Measurements from ENCODE around the gene RBCK1. TPM values are rescaled to one million over a fixed set of nuclear protein-coding genes. Genes with fewer than 3 reads are reported as not detected.
A peak's percentile ranks its signal among the peaks of the same experiment; 100 is the strongest.

Gene RBCK1
- total and polyA plus RNA-seq, 10 donors, result 78.6 to 152 (median 102) TPM

GRCh38 chr20:412081-412480 lies 4.0 kb downstream of the RBCK1 start:
- 89 to 99% (median 97%) methylated on average over 3 of the region's 3 CpGs for WGBS, 5 donors
- TF ChIP-seq POLR2AphosphoS5 (IDR thresholded peaks at IDR 0.05), result no peak
- Histone ChIP-seq H3K9me3 (no peaks in the 10 kb centered on the region), H3K36me3 (peaks cover 0 to 57% (median 32%) of the 10 kb centered on the region in 6 donors), H3K27me3 (replicated peaks in 1 of 7) (no peaks in the 10 kb centered on the region), H3K27ac (no peak overlapping the region), H3K4me3 (no peak overlapping the region), H3K4me1 (peaks cover 17 to 86% (median 48%) of the 10 kb centered on the region in 6 donors)
- no peak for DNase-seq
- intact Hi-C loops (cut with DNase I; ENCODE audit: low total_unique reads), result no loop called here

GRCh38 chr20:414161-414560 lies 6.1 kb downstream of the RBCK1 start:
- Histone ChIP-seq H3K4me3 (no peak overlapping the region), H3K36me3 (peaks cover 0 to 78% (median 45%) of the 10 kb centered on the region in 6 donors), H3K4me1 (peaks cover 14 to 84% (median 49%) of the 10 kb centered on the region in 6 donors), H3K27ac (no peak overlapping the region), H3K27me3 (replicated peaks in 1 of 7) (no peaks in the 10 kb centered on the region), H3K9me3 (no peaks in the 10 kb centered on the region)
- DNase-seq, result no peak
- no peak for TF ChIP-seq POLR2AphosphoS5 (IDR thresholded peaks at IDR 0.05)
- TF ChIP-seq CTCF (IDR thresholded peaks at IDR 0.05 in 8 of 11, conservative IDR thresholded peaks at IDR 0.05 in 3 of 11), result no peak
- TF ChIP-seq POLR2A (IDR thresholded peaks at IDR 0.05), result no peak
- intact Hi-C loops (cut with DNase I; ENCODE audit: low total_unique reads), result no loop called here
- WGBS, 5 donors, result 85 to 94% (median 93%) methylated on average over 2 of the region's 2 CpGs

- H3K4me1 ChIP-seq, result peaks cover 0 to 67% (median 35%) of the 10 kb centered on the region in 6 donors
- peak; percentile 72 for DNase-seq
- intact Hi-C loops (cut with DNase I; ENCODE audit: low total_unique reads), result no loop called here
- H3K4me3 ChIP-seq, result no peak overlapping the region
- no peaks in the 10 kb centered on the region for H3K27me3 ChIP-seq (replicated peaks in 1 of 7)
- no peaks in the 10 kb centered on the region for H3K9me3 ChIP-seq
- WGBS, 5 donors, result 65 to 77% (median 71%) methylated on average over 13 of the region's 13 CpGs
- H3K27ac ChIP-seq, result peak overlapping the region in 4 of 8 donors; percentile 3 to 40 (median 17)
- H3K36me3 ChIP-seq, result peaks cover 0 to 81% (median 52%) of the 10 kb centered on the region in 6 donors
- TF ChIP-seq POLR2A (IDR thresholded peaks at IDR 0.05), result no peak
- no peak for TF ChIP-seq POLR2AphosphoS5 (IDR thresholded peaks at IDR 0.05)
- no peak for TF ChIP-seq CTCF (IDR thresholded peaks at IDR 0.05 in 8 of 11, conservative IDR thresholded peaks at IDR 0.05 in 3 of 11)
Measured at GRCh38 chr20:415820-416322, 7.8 kb downstream of the RBCK1 start.

- no peak for TF ChIP-seq POLR2A (IDR thresholded peaks at IDR 0.05)
- peak in 1 of 3 donors; percentile 11 for TF ChIP-seq POLR2AphosphoS5 (IDR thresholded peaks at IDR 0.05)
- no peak for TF ChIP-seq CTCF (IDR thresholded peaks at IDR 0.05 in 8 of 11, conservative IDR thresholded peaks at IDR 0.05 in 3 of 11)
- H3K27ac ChIP-seq, result peak overlapping the region in 4 of 8 donors; percentile 28 to 60 (median 46)
- peaks cover 2 to 81% (median 52%) of the 10 kb centered on the region in 6 donors for H3K36me3 ChIP-seq
- H3K27me3 ChIP-seq (replicated peaks in 1 of 7), result no peaks in the 10 kb centered on the region
- no peaks in the 10 kb centered on the region for H3K9me3 ChIP-seq
- no peak overlapping the region for H3K4me3 ChIP-seq
- intact Hi-C loops (cut with DNase I; ENCODE audit: low total_unique reads), result no loop called here
- peak; percentile 68 for DNase-seq
- WGBS, 5 donors, result 72 to 83% (median 76%) methylated on average over 13 of the region's 13 CpGs
- H3K4me1 ChIP-seq, result peaks cover 0 to 60% (median 32%) of the 10 kb centered on the region in 6 donors
Measured at GRCh38 chr20:416950-417800, 9.1 kb downstream of the RBCK1 start.
